ENCODE measurements around the gene ABCF3. TPM values are rescaled to one million over a fixed set of nuclear protein-coding genes. Genes with fewer than 3 reads are reported as not detected.
A peak's percentile ranks its signal among the peaks of the same experiment; 100 is the strongest.

The ABCF3 gene
- total RNA-seq, 4 donors from 2014 or later = 34.8 to 43.2 (median 36.9) TPM

- DNase-seq (ENCODE audit: extremely low spot score) = no peak
- no peak overlapping the region for H3K27ac ChIP-seq (replicated peaks in 1 of 4)
- peaks cover 31 to 44% (median 38%) of the 10 kb centered on the region in 4 donors for H3K4me1 ChIP-seq
- H3K36me3 ChIP-seq = peaks cover 62 to 75% (median 71%) of the 10 kb centered on the region in 4 donors
- H3K9me3 ChIP-seq = no peaks in the 10 kb centered on the region
- WGBS = 78% methylated on average over 3 of the region's 5 CpGs
- no peak overlapping the region for H3K4me3 ChIP-seq
- intact Hi-C loops (cut with DNase I) = no loop called here
- no peak for TF ChIP-seq EP300 (IDR thresholded peaks at IDR 0.05)
- TF ChIP-seq POLR2A (IDR thresholded peaks at IDR 0.05; ENCODE audit: low read depth) = no peak
- TF ChIP-seq, protein P1, sequence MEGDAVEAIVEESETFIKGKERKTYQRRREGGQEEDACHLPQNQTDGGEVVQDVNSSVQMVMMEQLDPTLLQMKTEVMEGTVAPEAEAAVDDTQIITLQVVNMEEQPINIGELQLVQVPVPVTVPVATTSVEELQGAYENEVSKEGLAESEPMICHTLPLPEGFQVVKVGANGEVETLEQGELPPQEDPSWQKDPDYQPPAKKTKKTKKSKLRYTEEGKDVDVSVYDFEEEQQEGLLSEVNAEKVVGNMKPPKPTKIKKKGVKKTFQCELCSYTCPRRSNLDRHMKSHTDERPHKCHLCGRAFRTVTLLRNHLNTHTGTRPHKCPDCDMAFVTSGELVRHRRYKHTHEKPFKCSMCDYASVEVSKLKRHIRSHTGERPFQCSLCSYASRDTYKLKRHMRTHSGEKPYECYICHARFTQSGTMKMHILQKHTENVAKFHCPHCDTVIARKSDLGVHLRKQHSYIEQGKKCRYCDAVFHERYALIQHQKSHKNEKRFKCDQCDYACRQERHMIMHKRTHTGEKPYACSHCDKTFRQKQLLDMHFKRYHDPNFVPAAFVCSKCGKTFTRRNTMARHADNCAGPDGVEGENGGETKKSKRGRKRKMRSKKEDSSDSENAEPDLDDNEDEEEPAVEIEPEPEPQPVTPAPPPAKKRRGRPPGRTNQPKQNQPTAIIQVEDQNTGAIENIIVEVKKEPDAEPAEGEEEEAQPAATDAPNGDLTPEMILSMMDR (IDR thresholded peaks at IDR 0.05) = no peak
- H3K27me3 ChIP-seq = no peaks in the 10 kb centered on the region
Observed at GRCh38 chr3:184183679-184184078, 2.3 kb upstream of the ABCF3 start.

- Histone ChIP-seq H3K27me3 (no peaks in the 10 kb centered on the region), H3K27ac (replicated peaks in 1 of 4) (peak overlapping the region; percentile 82 to 88 (median 86)), H3K9me3 (no peaks in the 10 kb centered on the region), H3K4me1 (peaks cover 32 to 43% (median 37%) of the 10 kb centered on the region in 4 donors), H3K4me3 (no peak overlapping the region), H3K36me3 (peaks cover 61 to 75% (median 71%) of the 10 kb centered on the region in 4 donors)
- DNase-seq (ENCODE audit: extremely low spot score) = no peak
- TF ChIP-seq POLR2AphosphoS5 (IDR thresholded peaks at IDR 0.05) (no peak), EP300 (IDR thresholded peaks at IDR 0.05) (no peak)
- WGBS = 95% methylated on average over 18 of the region's 18 CpGs
- intact Hi-C loops (cut with DNase I) = loop anchor here (5.0 kb wide), 4 partner anchors 37 to 113 kb away; partner anchors contain the start of genes ALG3, EEF1AKMT4 and PSMD2
Observed at GRCh38 chr3:184184546-184185230, 1.3 kb upstream of the ABCF3 start.

GRCh38 chr3:184185461-184186183, 377 bp upstream of the ABCF3 start:
- no peaks in the 10 kb centered on the region for H3K9me3 ChIP-seq
- WGBS = 12% methylated on average over 15 of the region's 55 CpGs
- peak; percentile 100 for DNase-seq (ENCODE audit: extremely low spot score)
- peaks cover 57 to 75% (median 71%) of the 10 kb centered on the region in 4 donors for H3K36me3 ChIP-seq
- no peak for TF ChIP-seq EP300 (IDR thresholded peaks at IDR 0.05)
- TF ChIP-seq POLR2A (IDR thresholded peaks at IDR 0.05; ENCODE audit: low read depth) = no peak
- peak in 1 of 2 donors; percentile 96 for TF ChIP-seq POLR2AphosphoS5 (IDR thresholded peaks at IDR 0.05)
- peak overlapping the region; percentile 82 to 88 (median 86) for H3K27ac ChIP-seq (replicated peaks in 1 of 4)
- H3K27me3 ChIP-seq = no peaks in the 10 kb centered on the region
- peak overlapping the region; percentile 77 to 90 (median 84) for H3K4me3 ChIP-seq
- intact Hi-C loops (cut with DNase I) = loop anchor here (5.0 kb wide), 4 partner anchors 38 to 112 kb away; partner anchors contain the start of genes ALG3, EEF1AKMT4 and PSMD2
- peaks cover 32 to 38% (median 36%) of the 10 kb centered on the region in 4 donors for H3K4me1 ChIP-seq

DNA sequence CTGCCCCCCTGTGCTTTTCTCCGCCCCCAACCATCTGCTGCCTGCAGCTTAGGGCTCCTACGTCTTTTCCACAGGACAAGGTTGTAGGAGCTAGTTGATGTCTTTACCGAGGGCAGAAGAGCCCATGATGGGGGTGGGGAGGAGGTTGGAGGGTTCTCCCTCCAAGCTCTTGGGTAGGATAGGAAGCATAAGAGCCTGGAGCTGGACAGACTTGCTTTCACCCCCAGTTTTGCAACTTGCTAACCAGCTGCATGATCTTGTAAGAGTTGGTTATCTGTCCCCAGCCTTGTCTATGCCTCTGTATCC, 856 bp downstream of the ABCF3 start:
- TF ChIP-seq, protein P1 (IDR thresholded peaks at IDR 0.05) = no peak
- no peak for TF ChIP-seq EP300 (IDR thresholded peaks at IDR 0.05)
- no peak for TF ChIP-seq POLR2A (IDR thresholded peaks at IDR 0.05; ENCODE audit: low read depth)
- no peak for TF ChIP-seq POLR2AphosphoS5 (IDR thresholded peaks at IDR 0.05)
- Histone ChIP-seq H3K4me1 (peaks cover 32 to 38% (median 36%) of the 10 kb centered on the region in 4 donors), H3K4me3 (peak overlapping the region; percentile 77 to 90 (median 84)), H3K36me3 (peaks cover 53 to 75% (median 71%) of the 10 kb centered on the region in 4 donors), H3K27me3 (no peaks in the 10 kb centered on the region), H3K27ac (replicated peaks in 1 of 4) (peak overlapping the region; percentile 82 to 88 (median 86)), H3K9me3 (no peaks in the 10 kb centered on the region)
- intact Hi-C loops (cut with DNase I) = loop anchor here (1.0 to 5.0 kb wide), 5 partner anchors 32 to 110 kb away; partner anchors contain the start of genes ALG3, DVL3, EEF1AKMT4 and PSMD2
- no peak for DNase-seq (ENCODE audit: extremely low spot score)
- WGBS = 0% methylated on average over 3 of the region's 3 CpGs

GRCh38 chr3:184188080-184188479, 2.1 kb downstream of the ABCF3 start:
- TF ChIP-seq EP300 (IDR thresholded peaks at IDR 0.05) (no peak), POLR2AphosphoS5 (IDR thresholded peaks at IDR 0.05) (no peak), POLR2A (IDR thresholded peaks at IDR 0.05; ENCODE audit: low read depth) (no peak)
- TF ChIP-seq, protein P1 (IDR thresholded peaks at IDR 0.05) = no peak
- intact Hi-C loops (cut with DNase I) = loop anchor here (5.0 kb wide), 4 partner anchors 41 to 109 kb away; partner anchors contain the start of genes ALG3, EEF1AKMT4 and PSMD2
- 90% methylated on average over 12 of the region's 17 CpGs for WGBS
- H3K27ac ChIP-seq (replicated peaks in 1 of 4) = no peak overlapping the region
- H3K36me3 ChIP-seq = peaks cover 51 to 75% (median 71%) of the 10 kb centered on the region in 4 donors
- H3K4me3 ChIP-seq = no peak overlapping the region
- H3K27me3 ChIP-seq = no peaks in the 10 kb centered on the region
- no peaks in the 10 kb centered on the region for H3K9me3 ChIP-seq
- peaks cover 32 to 38% (median 36%) of the 10 kb centered on the region in 4 donors for H3K4me1 ChIP-seq
- DNase-seq (ENCODE audit: extremely low spot score) = no peak
